ELF-1 (cell line): ENCODE results near the gene ASCL2.
"Not testable (repeated sequence)": the region's sequence is repeated elsewhere in the genome, so short reads cannot be mapped to it uniquely, and the experiment has no call there.

ENCODE experiments used
- DNase-seq: peaks from one replicate; pipeline ENCODE4 v3.0.0-alpha.2; 2016; ENCODE audit warnings: low read depth, low spot score

The ASCL2 gene

DNA sequence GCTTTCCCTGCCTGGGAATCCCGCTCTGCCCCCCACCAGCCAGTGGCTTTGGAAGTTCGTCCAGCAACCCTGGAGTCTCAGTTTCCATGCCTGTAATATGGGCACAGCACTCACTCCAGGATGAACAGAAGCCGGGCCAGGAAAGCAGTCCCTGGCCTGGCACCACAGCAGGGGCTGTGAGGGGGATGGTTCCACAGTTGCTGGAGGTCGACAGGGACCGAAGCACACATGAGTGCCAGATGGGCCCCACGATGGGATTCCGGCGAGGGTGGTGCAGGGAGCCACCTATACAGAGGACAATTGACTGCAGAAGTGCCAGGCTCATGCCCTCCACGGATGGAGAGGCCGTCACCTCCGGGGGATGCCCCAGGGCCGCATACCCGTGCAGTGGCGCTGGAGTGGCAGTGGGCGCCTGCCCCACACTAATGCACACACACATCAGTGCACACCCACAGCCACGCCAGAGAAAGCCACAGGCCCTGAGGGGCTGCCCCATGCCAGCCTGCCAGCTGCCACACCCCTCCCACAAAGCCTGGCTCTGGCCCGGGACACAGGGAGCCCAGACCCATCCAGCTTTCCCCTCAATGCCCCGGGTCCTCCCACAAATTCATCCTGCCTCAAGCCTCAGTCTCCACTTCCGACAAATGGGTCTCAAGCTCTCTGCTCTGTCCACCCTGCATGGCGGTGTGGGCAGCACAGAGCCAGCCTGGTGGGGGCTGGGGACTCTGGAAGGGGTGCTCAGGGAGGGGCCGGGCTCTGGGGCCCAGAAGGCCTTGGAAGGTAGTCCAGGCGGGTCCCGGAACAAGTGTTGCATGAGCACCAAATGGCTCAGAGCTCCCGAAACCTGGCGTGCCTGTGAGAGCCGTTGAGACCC, 9.7 kb downstream of the ASCL2 start:
- DNase-seq, result no peak

DNA sequence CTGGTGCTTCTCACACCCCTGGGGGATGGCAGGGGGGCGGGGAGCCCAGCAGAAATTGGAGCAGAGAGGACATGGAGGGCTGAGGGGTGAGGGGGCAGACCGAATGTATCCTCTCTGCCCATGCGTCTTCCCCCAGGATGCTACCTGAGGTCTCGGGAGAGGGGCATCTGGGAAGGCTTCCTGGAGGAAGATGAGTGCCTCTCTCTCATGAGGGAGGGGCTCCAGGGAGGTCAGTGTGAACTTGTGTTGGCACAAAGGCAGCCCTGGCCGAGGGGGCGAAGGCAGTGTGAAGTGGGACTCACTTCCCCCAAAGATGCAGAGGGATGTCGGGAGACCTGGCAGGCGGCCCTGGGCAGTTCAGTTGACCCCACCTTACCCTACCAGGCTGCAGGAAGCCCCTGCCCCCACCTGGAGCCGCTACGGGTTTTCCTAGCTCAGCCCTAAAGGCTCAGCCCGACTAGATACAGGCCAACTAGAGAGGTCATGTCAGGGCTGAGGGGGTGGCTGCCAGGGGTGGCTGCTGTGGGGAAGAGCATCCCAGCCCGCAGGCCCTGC, 10.4 kb downstream of the ASCL2 start:
- no peak for DNase-seq

DNA sequence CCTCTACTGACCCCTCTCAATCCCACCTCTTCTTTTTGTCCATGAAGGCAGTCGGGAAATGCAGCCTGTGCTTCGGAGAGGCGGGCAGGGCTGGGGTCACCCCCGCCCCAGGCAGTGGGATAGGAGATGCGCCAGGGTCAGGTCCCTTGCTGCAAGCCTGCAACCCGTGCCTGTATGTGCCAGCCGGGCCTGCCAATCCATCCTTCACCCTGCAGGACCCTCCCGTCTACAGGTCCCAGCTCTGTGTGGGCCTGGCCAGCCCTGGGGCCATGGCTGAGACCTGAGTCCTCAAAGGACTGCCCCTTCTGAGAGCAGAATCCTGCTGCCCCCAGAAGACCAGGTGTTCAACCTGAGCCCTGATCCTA, 10.9 kb downstream of the ASCL2 start:
- DNase-seq, result no peak

DNA sequence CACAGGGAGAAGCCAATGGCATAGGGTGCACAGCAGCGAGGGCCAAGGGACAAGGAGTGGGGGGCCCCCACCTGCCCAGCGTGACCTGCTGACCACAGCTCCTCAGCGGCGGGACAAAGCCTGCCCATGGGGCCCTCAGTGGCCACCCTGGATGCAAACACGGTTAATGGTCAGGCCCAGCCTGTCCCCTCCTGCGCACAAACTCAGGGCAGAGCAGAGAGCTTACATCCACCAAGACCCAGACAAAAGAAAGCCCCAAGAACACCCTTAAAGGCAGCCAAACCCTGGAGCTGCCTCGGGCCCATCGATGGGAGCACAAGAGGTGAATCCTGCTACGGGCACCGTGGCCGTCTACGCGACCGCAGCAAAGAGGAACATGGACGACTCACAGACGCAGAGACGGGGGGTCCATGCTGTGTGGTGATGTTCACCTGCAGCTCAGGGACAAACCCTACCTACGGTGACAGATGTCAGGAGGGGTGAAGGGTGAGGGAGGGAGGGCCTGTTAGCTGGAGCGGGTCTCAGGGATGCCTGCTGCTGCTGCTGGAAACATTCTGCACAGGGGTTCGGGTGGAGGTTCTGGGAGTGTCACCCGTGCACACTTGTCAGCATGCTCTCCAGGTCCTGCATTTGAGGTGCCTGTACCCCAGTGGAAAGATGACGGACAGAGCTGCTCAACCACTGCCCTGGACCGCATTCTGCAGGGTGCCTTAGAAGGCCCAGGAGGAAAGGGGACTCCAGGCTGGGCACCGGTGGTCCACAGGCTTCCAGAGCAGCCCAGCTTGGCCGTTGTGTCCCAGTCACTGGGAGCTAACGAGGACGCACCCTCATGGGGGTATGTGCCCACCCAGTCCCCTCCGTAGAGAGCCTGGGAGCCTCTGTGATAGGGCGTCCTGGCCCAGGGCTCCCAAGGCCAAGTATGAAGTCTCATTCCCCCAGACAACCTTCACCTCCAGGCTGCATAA, 11.6 kb downstream of the ASCL2 start:
- no peak for DNase-seq

DNA sequence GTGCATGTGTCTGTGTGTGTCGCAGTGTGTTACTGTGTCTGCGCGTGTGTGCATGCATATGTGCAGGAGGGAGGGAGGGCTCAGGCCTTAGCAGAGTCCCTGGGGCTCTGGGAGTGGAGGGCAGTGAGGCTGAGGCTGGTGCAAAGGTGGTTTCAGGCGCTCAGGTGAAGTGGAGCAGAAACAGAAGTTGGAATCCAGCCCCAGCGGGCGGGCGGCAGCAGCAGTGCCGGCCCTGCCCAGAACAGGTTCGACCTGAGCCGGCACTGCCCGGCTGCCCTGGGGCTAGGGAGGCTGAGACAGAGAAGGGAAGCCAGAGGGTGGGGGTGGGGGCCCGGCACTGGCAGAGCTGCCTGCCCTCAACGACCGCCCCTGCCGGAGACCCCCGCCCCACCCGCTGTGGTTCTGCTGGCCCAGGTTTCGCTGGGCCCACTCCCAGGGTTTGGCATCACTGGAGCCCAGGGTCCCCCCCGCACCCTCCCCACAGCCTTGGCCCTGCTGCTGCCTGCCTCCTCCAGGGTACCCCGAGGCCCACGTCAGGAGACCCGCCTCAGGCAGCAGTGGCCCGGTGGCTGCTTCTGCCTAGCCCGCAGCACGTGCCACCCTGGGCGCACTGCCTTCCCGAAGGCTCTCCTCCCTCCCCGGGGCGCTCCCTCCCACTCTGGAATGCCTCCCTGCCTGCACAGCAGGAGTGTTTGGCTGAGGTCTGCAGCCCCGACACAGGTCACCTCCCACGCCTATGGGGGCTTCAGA, 13.3 kb downstream of the ASCL2 start:
- peak; percentile 84 for DNase-seq

DNA sequence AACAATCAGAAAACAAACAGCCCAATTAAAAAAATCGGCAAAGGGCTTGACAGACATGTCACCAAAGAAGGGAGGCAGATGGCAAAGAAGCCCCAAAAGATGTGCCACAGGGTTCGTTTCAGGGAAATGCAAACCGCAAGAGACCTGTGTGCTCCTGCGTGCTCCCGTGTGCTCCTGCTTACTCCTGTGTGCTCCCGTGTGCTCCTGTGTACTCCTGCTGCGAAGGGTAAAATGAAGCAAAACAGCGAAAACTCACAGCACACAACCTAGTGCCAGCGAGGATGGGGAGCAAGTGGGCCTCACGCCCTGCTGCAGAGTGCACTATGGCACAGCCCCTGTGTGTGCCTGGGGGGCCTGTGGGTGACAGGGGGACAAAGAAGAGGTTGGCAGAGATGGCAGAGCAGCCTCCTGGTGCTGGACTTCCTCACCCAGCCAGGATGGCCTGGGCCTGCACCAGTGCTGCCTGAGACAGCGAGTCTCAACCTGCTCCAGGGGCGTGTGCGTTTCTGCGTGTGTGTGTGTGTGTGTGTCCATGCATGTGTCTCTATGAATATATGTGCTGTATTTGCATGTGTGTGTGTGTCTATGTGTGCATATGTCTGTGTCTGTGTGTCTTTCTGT, 14.0 kb downstream of the ASCL2 start:
- DNase-seq, result no peak

DNA sequence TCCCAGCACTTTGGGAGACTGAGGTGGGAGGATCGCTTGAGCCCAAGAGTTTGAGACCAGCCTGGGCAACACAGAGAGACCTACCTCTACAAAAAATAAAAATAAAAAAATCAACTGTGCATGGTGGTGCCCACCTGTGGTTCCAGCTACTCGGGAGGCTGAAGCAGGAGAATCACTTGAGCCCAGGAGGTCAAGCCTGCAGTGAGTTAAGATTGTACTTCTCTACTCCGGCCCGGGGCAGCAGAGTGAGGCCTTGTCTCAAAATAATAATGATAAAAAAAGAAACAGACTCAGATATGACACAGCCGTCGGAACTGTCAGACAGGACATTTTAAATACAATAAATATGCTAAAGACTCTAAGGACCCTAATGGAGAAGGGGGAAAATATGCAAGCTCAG, 18.4 kb downstream of the ASCL2 start:
- no peak for DNase-seq

DNA sequence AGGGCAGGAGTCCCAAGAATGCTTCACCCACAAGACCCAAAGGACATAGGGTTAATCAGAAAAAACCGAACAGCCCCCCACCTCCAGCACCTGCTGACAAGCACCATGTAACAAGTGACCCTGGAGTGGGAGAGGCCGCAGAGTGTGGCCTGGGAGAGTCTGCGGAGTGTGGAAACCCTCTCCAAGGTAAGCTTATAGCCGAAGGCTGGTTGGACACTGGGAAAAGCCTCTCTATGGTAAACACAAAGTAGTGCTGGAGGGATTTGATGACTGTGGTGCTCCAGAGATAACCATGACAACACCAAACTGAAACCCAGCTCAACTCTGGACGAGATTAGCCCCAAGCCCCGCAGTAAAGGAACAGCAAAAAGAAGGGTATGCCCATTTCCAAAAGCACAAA, 19.2 kb downstream of the ASCL2 start:
- DNase-seq, result peak; percentile 57

DNA sequence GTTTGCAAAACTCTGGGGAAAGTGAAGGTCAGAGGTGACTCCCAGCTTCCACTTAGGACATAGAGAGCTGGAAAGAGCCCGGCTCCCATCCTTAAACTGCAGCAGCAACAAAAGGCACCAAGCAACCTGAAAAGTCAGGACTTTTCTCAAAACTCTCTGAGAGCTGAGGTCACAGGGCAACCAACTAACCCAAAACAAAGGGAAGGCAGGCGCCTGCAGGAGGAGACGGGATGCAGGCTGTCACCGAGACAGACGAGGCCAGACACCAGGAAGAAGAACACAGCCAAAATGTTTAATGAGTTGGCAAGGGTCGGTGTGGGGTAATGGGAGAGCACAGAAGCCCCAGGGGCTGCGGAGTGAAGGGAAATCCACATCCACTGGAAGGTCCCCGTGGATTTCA, 19.9 kb downstream of the ASCL2 start:
- peak; percentile 50 for DNase-seq

DNA sequence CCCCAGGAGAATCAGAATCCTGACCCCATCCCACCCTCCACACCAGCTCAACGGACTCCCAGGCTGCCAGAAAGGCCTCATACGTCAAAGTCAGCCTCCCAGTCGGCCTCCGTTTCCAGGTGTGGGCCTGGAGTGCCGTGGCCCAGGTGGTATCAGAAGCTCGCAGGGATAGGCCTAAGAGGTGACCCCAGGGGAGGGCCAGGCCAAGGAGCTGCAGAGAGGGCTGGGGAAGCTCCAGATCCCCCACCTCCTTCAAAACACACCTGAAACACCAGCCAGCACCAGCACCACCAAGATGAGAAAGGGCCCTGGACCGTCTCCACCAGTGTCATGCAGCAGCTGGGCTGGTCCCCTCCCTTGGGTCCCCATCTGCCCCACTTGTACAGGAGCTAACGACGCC, 20.3 kb downstream of the ASCL2 start:
- no peak for DNase-seq

DNA sequence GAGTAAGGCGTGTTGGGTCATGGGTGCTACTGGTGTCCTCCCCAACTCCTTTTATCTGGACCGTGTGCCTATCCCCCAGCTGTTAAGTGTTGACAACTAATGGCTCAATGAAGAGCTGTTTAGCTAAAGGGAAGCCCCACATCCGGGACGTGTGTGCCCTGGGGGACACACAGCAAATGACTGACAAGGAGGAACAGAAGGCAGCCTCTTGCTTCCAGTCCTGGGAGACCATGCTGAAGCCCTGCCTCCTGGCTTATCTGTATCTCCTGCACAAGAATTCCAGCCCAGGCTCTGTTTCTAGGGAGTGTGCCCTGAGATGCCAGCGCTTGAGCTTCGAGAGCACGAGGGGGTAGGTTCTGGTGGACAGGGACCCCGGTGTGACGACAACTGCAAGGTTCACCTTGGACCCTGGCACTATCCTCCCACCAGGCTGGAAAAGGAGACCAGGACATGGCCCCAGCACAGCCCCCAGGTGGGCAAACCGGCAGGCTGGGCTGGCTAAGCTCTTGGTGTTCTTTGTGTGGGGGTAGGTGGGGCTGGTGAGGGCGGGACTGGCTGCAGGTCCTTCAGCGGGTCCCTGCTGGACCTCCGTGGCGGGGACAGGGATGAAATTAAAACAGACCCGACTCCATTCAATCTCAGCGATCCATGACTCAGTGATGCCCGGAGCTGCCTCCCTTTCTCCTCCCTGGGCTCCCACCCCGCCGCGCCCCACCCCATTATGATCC, 21.0 kb downstream of the ASCL2 start:
- peak; percentile 64 for DNase-seq

DNA sequence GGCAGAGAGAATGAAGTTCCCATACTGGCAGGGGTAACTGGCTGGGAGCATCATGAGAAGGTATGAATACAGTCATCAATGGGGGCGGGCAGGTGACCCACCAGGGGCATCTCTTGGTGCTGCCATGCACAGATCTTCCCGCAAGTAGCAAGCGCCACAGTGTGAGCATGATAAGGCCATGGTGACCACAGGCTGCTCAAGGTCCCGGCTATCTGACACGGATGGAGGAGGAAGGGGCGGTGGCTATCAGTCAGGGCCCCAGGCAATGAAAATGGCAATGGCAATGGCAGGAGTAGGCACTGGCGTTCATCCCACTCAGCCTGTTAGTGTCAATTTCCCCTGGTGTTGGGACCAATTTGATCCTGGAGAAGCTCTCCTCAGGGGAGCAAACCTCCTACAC, 21.6 kb downstream of the ASCL2 start:
- no peak for DNase-seq

DNA sequence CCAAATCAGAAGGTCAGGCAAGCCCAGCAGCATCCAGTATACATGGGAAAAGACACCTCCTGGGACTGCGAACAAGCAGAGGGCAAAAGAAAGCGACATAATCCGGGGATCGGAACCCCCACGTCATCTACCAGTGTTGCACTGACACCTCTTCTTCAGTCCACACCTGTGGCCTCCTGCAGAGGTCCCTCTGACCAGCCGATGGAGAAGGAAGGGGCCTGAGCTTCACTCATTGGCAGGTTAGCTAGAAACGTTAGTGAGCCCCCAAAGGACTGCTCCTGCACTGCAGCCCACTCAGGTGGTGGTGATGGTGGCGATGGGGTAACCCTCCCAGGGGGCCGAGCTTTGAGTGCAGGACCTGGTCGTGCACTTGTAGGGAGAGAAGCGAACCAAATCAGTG, 22.1 kb downstream of the ASCL2 start:
- DNase-seq, result no peak

DNA sequence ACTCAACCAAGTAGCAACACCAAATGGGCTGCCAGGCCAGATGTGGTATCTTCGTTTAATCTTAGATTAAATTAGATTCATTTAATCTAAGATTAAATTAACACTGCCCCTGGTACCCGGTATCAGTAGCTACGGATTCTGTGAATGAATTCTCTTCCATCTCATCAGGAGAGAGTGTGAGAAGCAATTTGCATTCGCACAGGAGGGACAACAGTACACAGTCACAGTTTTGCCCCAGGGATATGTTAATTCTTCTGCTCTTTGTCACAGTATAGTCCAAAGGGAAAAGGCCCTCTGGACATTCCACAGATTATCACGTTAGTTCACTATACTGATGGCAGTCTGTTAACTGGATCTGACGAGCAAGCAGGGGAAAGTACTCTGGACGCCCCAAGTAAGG, 22.9 kb downstream of the ASCL2 start:
- peak; percentile 61 for DNase-seq

DNA sequence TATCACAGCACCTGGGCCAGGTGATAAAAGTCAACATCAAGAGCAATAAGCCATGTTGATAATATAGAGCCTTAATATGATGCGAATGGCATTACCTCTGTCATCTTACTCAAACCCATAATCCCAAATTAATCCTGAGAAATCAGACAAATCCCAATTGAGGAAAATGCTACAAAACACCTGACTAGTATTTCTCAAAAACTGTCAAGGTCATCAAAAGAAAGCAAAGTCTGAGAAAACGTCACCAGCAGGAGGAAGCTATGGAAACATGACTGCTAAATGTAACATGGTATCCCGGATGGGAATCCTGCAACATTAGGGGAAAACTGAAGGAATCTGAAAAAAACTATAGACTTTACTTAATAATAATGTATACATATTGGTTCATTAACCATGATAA, 29.6 kb downstream of the ASCL2 start:
- no peak for DNase-seq

DNA sequence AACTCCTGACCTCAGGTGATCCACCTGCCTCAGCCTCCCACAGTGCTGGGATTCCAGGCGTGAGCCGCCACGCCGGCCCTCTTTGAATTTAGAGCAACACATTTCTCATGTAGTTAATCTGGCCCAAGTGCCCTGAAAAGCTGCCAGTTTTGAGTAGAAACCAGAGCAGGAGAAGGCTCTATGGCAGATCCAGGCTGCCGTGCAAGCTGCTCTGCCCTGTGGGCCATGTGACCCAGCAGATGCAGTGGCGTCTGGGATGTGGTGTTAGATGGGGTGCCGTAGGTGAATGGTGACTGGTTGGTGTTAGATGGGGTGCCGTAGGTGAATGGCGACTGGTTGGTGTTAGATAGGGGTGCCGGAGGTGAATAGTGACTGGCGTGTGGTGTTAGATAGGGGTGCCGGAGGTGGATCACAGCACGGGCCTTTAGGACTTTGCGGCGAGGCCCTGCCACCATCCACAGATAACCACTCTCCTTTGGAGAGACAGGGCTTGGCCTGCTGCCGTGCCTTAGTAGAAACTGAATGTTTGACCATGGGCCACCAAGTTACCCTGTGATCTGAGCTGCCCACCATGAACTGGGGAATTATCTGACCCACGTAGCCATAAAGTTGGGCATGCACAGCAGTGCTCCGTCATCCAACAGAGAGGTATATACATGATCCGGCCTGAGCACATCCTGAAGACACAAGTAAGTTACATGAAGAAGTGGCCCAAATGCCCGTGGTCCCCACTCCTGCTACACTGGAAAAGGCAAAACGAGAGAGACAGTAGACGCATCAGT, 32.7 kb downstream of the ASCL2 start:
- no peak for DNase-seq

DNA sequence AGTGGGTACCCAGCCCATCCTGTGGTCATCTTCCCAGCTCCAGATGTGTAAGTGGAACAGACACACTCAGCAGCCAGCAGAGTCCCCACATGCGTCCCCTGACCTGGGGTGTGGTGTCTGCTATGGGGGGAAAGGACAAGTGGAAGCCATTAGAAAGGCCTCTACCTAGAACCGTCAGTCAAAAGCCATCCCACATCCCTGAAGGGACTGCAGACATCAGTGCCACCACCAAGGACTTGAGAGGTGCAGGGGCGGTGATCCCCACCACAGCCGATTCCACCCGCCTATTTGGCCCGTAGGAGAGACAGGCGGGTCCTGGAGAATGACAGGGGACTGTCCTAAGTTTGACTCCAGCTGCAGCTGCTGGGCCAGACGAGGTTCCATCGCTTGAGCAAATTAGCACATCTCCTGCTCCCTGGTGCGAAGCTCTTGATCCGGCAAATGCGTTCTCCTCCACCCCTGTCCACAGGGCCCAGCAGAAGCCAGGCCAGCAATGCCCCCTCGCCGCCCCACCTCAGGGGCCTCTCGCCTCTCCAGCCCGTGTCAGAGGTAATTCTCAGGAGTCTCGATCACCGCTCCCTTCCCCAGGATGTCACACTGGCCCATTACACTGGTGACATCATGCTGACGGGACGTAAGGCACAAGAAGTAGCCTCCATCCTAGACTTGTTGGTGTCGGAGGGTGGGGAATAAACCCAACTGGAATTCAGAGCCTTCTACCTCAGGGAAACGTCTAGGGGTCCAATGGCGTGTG, 33.8 kb downstream of the ASCL2 start:
- not testable (repeated sequence) for DNase-seq

DNA sequence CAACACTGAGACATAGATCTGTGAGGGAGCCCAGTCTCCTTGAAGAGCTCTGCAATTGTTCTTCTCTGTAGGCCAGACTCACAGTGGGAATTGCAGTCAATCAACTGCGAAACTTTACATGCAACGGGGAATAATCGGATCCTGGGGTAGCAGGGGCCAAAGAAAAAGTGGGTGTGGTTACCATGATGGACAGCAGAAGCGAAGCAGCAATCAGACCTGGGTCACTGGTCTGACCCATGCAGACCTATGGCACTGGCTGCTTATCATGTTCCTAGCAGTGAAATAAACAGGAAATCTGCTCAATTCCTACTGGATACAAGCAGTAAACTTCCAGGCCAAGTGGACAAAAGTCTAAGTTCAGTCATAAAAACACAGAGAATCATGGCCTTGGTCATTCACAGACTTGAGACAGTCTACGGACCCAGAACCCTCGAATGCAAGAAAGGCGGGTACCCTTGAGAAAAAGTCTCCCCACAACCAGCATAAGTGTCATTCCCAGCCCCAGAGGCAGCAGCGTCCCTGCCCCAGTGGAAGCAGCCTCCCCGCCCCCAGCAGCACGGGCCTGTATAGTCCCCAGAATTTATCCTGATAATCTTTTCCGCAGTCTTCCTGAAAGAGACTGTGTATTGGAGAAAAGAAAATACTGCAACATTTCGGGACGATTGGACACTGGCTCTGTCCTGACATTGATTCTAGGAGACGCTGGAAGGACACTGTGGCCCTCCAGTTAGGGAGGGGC, 34.6 kb downstream of the ASCL2 start:
- no peak for DNase-seq
